GM12878 (cell line): ENCODE measurements around the gene PSMG3. TPM values are rescaled to one million over a fixed set of nuclear protein-coding genes. Genes with fewer than 3 reads are reported as not detected.
A peak's percentile ranks its signal among the peaks of the same experiment; 100 is the strongest.

ENCODE experiments used
- ATAC-seq: fragments of 200-7000 bp; cut with Tn5 transposase; 3 replicates; pipeline ENCODE4 v1.9.1; 2020; ENCODE audit warnings: mild to moderate bottlenecking, moderate library complexity
- BruUV-seq: library from RNA; stranded (reverse); fragments of 400-500 nt; replicated peaks from 2 replicates; lab custom pipeline; 2021; lab: Mats Ljungman, UMichigan
- CTCF ChIA-PET: fragments of 300-600 bp; sonication (Branson Sonifier 250); formaldehyde crosslinking; extraction: SDS; loops from one replicate; lab custom pipeline; 2021; ENCODE audit warnings: inconsistent platforms; lab: Yijun Ruan, JAX
- POLR2A ChIA-PET: fragments of 350-600 bp; formaldehyde crosslinking; extraction: SDS; loops from one replicate; lab custom pipeline; 2021; ENCODE audit warnings: inconsistent platforms; lab: Charles Lee
- RAD21 ChIA-PET: fragments of 300-600 bp; sonication (Branson Sonifier 250); formaldehyde crosslinking; loops from one replicate; lab custom pipeline; 2023; ENCODE audit warnings: antibody characterized with exemption; ENCODE audit not compliant: unreplicated experiment; lab: Charles Lee
- SMC1A ChIA-PET: fragments of 300-600 bp; sonication (Branson Sonifier 250); formaldehyde crosslinking; loops from one replicate; lab custom pipeline; 2023; ENCODE audit not compliant: unreplicated experiment, uncharacterized antibody; lab: Charles Lee
- DNase-seq: peaks from one replicate; pipeline ENCODE4 v3.0.0-alpha.2; 2011; ENCODE audit warnings: low read depth, low spot score
- FAIRE-seq: peaks from 3 replicates; lab custom pipeline; 2011; peaks lifted over from hg19 to GRCh38; lab: Jason Lieb, UNC
- H2AFZ ChIP-seq: 2 replicates; pipeline ENCODE4 v1.6.0; 2011; ENCODE audit warnings: low read depth, low read length, control low read depth; ENCODE audit not compliant: control insufficient read depth
- H3K27ac ChIP-seq: 2 replicates; pipeline ENCODE4 v1.5.1; 2011; ENCODE audit warnings: control low read depth; ENCODE audit not compliant: control insufficient read depth, insufficient read depth
- H3K27me3 ChIP-seq, 2 experiments: replicated peaks in 1 of 2; 2 replicates each; pipeline versions ENCODE4 v1.6.0 to v1.6.1; 2011; ENCODE audit warnings: low read length in 1 of 2; ENCODE audit not compliant: control insufficient read depth in 2 of 2, insufficient read depth in 2 of 2
- H3K36me3 ChIP-seq, 2 experiments: 2 replicates each; pipeline ENCODE4 v1.5.1; 2011; ENCODE audit warnings: low read length in 1 of 2; ENCODE audit not compliant: control insufficient read depth in 2 of 2, insufficient read depth in 2 of 2
- H3K4me1 ChIP-seq: 2 replicates; pipeline ENCODE4 v1.6.1; 2011; ENCODE audit warnings: mild to moderate bottlenecking, low read length, moderate library complexity, mixed read lengths; ENCODE audit not compliant: control insufficient read depth, insufficient read depth
- H3K4me2 ChIP-seq: 2 replicates; pipeline ENCODE4 v1.6.0; 2011; ENCODE audit warnings: control low read depth; ENCODE audit not compliant: control insufficient read depth, insufficient read depth
- H3K4me3 ChIP-seq: fragments of 200-600 bp; sonication (generic); 2 replicates; pipeline ENCODE4 v1.5.1; 2016
- H3K79me2 ChIP-seq: 2 replicates; pipeline ENCODE4 v1.6.0; 2011; ENCODE audit warnings: low read length; ENCODE audit not compliant: control insufficient read depth, insufficient read depth
- H3K9ac ChIP-seq: 2 replicates; pipeline ENCODE4 v1.8.0; 2011; ENCODE audit warnings: low read length, control low read depth, mixed read lengths; ENCODE audit not compliant: control insufficient read depth, insufficient read depth
- H3K9me3 ChIP-seq: replicated peaks from 3 replicates; pipeline ENCODE4 v1.5.1; 2011; ENCODE audit warnings: mild to moderate bottlenecking, low read length; ENCODE audit not compliant: control insufficient read depth, insufficient read depth
- H4K20me1 ChIP-seq: 2 replicates; pipeline ENCODE4 v1.6.0; 2011; ENCODE audit not compliant: control insufficient read depth, insufficient read depth
- ATF7 ChIP-seq: fragments of 450-650 bp; IDR thresholded peaks from 2 replicates; pipeline ENCODE4 v1.6.1; 2016; ENCODE audit warnings: low read depth, mild to moderate bottlenecking
- CREB1 ChIP-seq: IDR thresholded peaks from 2 replicates; pipeline ENCODE4 v1.6.1; 2012; ENCODE audit warnings: low read depth, mild to moderate bottlenecking, inconsistent platforms
- LARP7 ChIP-seq: fragments of 450-650 bp; IDR thresholded peaks from 2 replicates; pipeline ENCODE4 v1.6.1; 2017; ENCODE audit warnings: mild to moderate bottlenecking
- MLLT1 ChIP-seq: fragments of 450-650 bp; IDR thresholded peaks from 2 replicates; pipeline ENCODE4 v1.6.1; 2016; ENCODE audit warnings: mild to moderate bottlenecking
- RUNX3 ChIP-seq: IDR thresholded peaks from 2 replicates; pipeline ENCODE4 v1.6.1; 2012; ENCODE audit warnings: low read length, inconsistent platforms
- WGBS: methylation state at CpG from one replicate; pipeline ENCODE4 v1.1.6; 2016; ENCODE audit warnings: low lambda C conversion rate; ENCODE audit not compliant: insufficient replicate concordance, insufficient coverage; ENCODE audit errors: missing lambda C conversion rate; 5-methylcytosine and 5-hydroxymethylcytosine counted together
- in situ Hi-C: fragments of 300-500 bp; cut with MboI; formaldehyde crosslinking; loops from 9 replicates; pipeline ENCODE4 v1.14.3; 2018; ENCODE audit warnings: mixed read lengths
- intact Hi-C: fragments of 100-400 bp; cut with micrococcal nuclease; formaldehyde crosslinking; loops from one replicate; pipeline ENCODE4 v1.14.2; 2022; ENCODE audit not compliant: unreplicated experiment
- polyA plus RNA-seq, 11 experiments: library from polyadenylated mRNA; depleted of rRNA in 4 of 11; unstranded in 6 of 11; stranded (reverse) in 5 of 11; fragments of >200 nt; fragmentation: Nextera tagmentation in 4 of 11; fragmentation: Illumina TruSeq in 1 of 11; extraction: Ambion mirVana in 4 of 11; extraction: Trizol in 1 of 11; gene quantifications; 1 replicate in 1 of 11; 2 replicates in 10 of 11; pipeline versions ENCODE4 v1.2.1 to v1.2.3, GENCODE V29; 2011 to 2016; ENCODE audit warnings: inconsistent platforms in 2 of 11, missing spikeins in 2 of 11, low read depth in 1 of 11
- total RNA-seq, 4 experiments: library from RNA; depleted of rRNA in 3 of 4; stranded (reverse); fragments of >200 nt in 3 of 4; fragmentation: Illumina TruSeq in 1 of 4; extraction: Trizol in 1 of 4; gene quantifications; 2 replicates each; pipeline versions ENCODE4 v1.2.1 to v1.2.3, GENCODE V29; 2013 to 2021

PSMG3 gene
- total and polyA plus RNA-seq, 10 of the 15 experiments (the other 5 are each of a cell fraction or from before 2014, with no cell fraction given) = 23.9 to 115 (median 60.6) TPM

- 14% methylated on average over 13 of the region's 13 CpGs for WGBS
- Histone ChIP-seq H2AFZ (no peak overlapping the region), H3K36me3 (peaks cover 4 to 8% of the 10 kb centered on the region in 2 experiments; a peak in 3 of 4 replicates), H3K27ac (peak overlapping the region; percentile 91), H3K79me2 (peaks cover 15% of the 10 kb centered on the region), H3K4me2 (peak overlapping the region; percentile 73)
- no peak for DNase-seq
- FAIRE-seq = no peak
- intact Hi-C loops = loop anchor here (5.0 kb wide), 1 partner anchor 67 kb away; the partner anchor contains the start of gene INTS1
- ATAC-seq = peak; percentile 21
- ChIA-PET CTCF (no interaction called here), SMC1A (interaction anchor here (0.7 kb wide), 1 partner anchor 779 kb away, joined by 3 read pairs; no protein-coding TSS in a partner anchor), POLR2A (interaction anchor here (0.7 kb wide), 1 partner anchor 959 kb away, joined by 4 read pairs; no protein-coding TSS in a partner anchor)
- BruUV-seq = TSS peak; percentile 92
- peak; percentile 31; the same call in 1 of the 2 replicates for TF ChIP-seq RUNX3
- TF ChIP-seq CREB1 = peak; percentile 61; the same call in 1 of the 2 replicates
- TF ChIP-seq ATF7 = peak; percentile 43; the same call in 1 of the 2 replicates
- TF ChIP-seq LARP7 = no peak
- peak; percentile 79 for TF ChIP-seq MLLT1
- TF ChIP-seq, all 136 proteins: peak for 4
- H3K9ac ChIP-seq = peak overlapping the region; percentile 88
- RAD21 ChIA-PET = no interaction called here
- peak overlapping the region; percentile 97 for H3K4me3 ChIP-seq
- no peaks in the 10 kb centered on the region; the same call in 1 of the 2 replicates for H3K4me1 ChIP-seq
- in situ Hi-C loops = no loop called here
- no peaks in the 10 kb centered on the region for H3K27me3 ChIP-seq
- H4K20me1 ChIP-seq = no peaks in the 10 kb centered on the region
- H3K9me3 ChIP-seq = no peaks in the 10 kb centered on the region
Observed at GRCh38 chr7:1569016-1569415, 816 bp downstream of the PSMG3 start.
